GM18873 (cell line): Measurements from ENCODE around the gene WWC2.

ENCODE experiments used
- ATAC-seq: cut with Tn5 transposase; IDR thresholded peaks from one replicate; pipeline ENCODE4 v1.9.1; 2021; ENCODE audit warnings: mild to moderate bottlenecking, moderate library complexity, moderate number of reproducible peaks; ENCODE audit not compliant: unreplicated experiment, low FRiP score

The WWC2 gene

GRCh38 chr4:183364025-183364424 is 265.0 kb downstream of the WWC2 start:
- ATAC-seq, result no peak

- no peak for ATAC-seq
Observed at GRCh38 chr4:183366206-183366835, 267.3 kb downstream of the WWC2 start.

DNA sequence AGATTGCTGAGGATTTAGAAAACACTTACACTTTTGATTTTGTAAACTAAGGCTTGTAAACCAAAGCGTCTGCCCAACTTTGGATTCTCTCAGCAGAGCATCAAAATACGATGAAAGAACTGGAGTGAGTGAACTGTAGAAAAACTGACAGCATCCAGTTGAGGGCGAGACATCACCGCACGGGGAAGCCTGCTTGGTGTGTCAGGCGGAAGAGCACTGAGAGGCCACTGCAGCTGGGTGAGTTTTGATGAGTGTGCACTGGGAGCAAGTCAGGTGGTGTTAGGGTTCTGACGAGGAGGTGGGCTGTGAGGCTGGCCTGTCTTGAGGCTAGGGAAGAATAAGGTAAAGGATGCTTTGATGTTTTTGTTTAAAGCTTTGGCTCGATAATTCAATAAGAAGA is 270.0 kb downstream of the WWC2 start:
- ATAC-seq, result no peak
